Thymus (tissue), 11 donors: Measurements from ENCODE around the gene ITGA5. TPM values are rescaled to one million over a fixed set of nuclear protein-coding genes. Genes with fewer than 3 reads are reported as not detected.

Source experiments
- DNase-seq, 9 donors: peaks; one replicate each; pipeline ENCODE4 v3.0.0-alpha.2; 2013; ENCODE audit warnings: low spot score in 9 of 9, low read depth in 6 of 9, missing footprints in 1 of 9
- H3K27ac ChIP-seq, 2 donors: one replicate each; pipeline ENCODE4 v1.5.1; 2013; ENCODE audit warnings: control low read depth in 1 of 2, low read depth in 1 of 2, low read length in 1 of 2, mild to moderate bottlenecking in 1 of 2, moderate library complexity in 1 of 2
- H3K27me3 ChIP-seq, 2 donors: one replicate each; pipeline ENCODE4 v1.5.1; 2013; ENCODE audit warnings: low read length in 1 of 2; ENCODE audit not compliant: control insufficient read depth in 2 of 2, insufficient read depth in 1 of 2
- H3K36me3 ChIP-seq, 2 donors: one replicate each; pipeline ENCODE4 v1.5.1; 2013; ENCODE audit warnings: low read length in 1 of 2, mild to moderate bottlenecking in 1 of 2, moderate library complexity in 1 of 2; ENCODE audit not compliant: control insufficient read depth in 2 of 2, insufficient read depth in 2 of 2
- H3K4me1 ChIP-seq, 2 donors: one replicate each; pipeline ENCODE4 v1.5.1; 2013; ENCODE audit warnings: low read length in 2 of 2; ENCODE audit not compliant: control insufficient read depth in 2 of 2, insufficient read depth in 2 of 2
- H3K4me3 ChIP-seq, 2 donors: one replicate each; pipeline ENCODE4 v1.5.1; 2013; ENCODE audit warnings: low read length in 2 of 2, control low read depth in 1 of 2, mild to moderate bottlenecking in 1 of 2
- H3K9me3 ChIP-seq, 2 donors: one replicate each; pipeline ENCODE4 v1.5.1; 2013; ENCODE audit warnings: low read length in 1 of 2, mild to moderate bottlenecking in 1 of 2; ENCODE audit not compliant: control insufficient read depth in 2 of 2, insufficient read depth in 1 of 2
- WGBS: extraction: QIAGEN DNeasy Blood & Tissue Kit; methylation state at CpG from one replicate; pipeline ENCODE4 v1.1.7; 2013; 5-methylcytosine and 5-hydroxymethylcytosine counted together
- polyA plus RNA-seq: library from polyadenylated mRNA; stranded (reverse); fragments of 200-250 nt; gene quantifications from one replicate; pipeline ENCODE4 v1.2.3, GENCODE V29; 2013
- total RNA-seq: library from RNA; stranded (reverse); fragments of 120-200 nt; gene quantifications from one replicate; pipeline ENCODE4 v1.2.4, GENCODE V29; 2013
- donor health status: healthy.

ITGA5 gene
- total and polyA plus RNA-seq, 2 donors = 16.7 to 25.0 TPM

GRCh38 chr12:54364413-54364812 is 54.7 kb downstream of the ITGA5 start, which contains the start of gene GPR84:
Gene GPR84 (minus strand): TSS chr12:54364486. CDS start chr12:54363851, 635 bp downstream.
- no peak within 1 kb of the TSS for H3K4me3 ChIP-seq
- H3K36me3 ChIP-seq = no peaks in the 10 kb centered on the region
- H3K9me3 ChIP-seq = no peaks in the 10 kb centered on the region
- DNase-seq = peak in 1 of 9 donors; percentile 48
- peaks cover 0 to 6% of the 10 kb centered on the region in 2 donors for H3K27me3 ChIP-seq
- 7% methylated on average over 4 of the region's 4 CpGs for WGBS
- peak within 1 kb of the TSS in 1 of 2 donors; percentile 3 for H3K27ac ChIP-seq
- peaks cover 2 to 40% of the 10 kb centered on the region in 2 donors for H3K4me1 ChIP-seq

- Histone ChIP-seq H3K4me3 (no peak overlapping the region), H3K4me1 (peaks cover 2 to 35% of the 10 kb centered on the region in 2 donors), H3K36me3 (no peaks in the 10 kb centered on the region), H3K27me3 (no peaks in the 10 kb centered on the region), H3K27ac (no peak overlapping the region), H3K9me3 (no peaks in the 10 kb centered on the region)
- 93% methylated on average over 6 of the region's 6 CpGs for WGBS
- DNase-seq = no peak
These were observed 55.4 kb downstream of the ITGA5 start for GRCh38 chr12:54363618-54364017.

- peaks cover 2 to 35% of the 10 kb centered on the region in 2 donors for H3K4me1 ChIP-seq
- H3K27me3 ChIP-seq = no peaks in the 10 kb centered on the region
- H3K9me3 ChIP-seq = no peaks in the 10 kb centered on the region
- no peak for DNase-seq
- WGBS = 95% methylated on average over 8 of the region's 8 CpGs
- H3K27ac ChIP-seq = no peak overlapping the region
- H3K36me3 ChIP-seq = no peaks in the 10 kb centered on the region
- no peak overlapping the region for H3K4me3 ChIP-seq
These were observed 56.0 kb downstream of the ITGA5 start for GRCh38 chr12:54363047-54363446.

GRCh38 chr12:54360717-54361456 is 58.2 kb downstream of the ITGA5 start:
- no peaks in the 10 kb centered on the region for H3K27me3 ChIP-seq
- no peaks in the 10 kb centered on the region for H3K36me3 ChIP-seq
- 77% methylated on average over 16 of the region's 16 CpGs for WGBS
- H3K9me3 ChIP-seq = no peaks in the 10 kb centered on the region
- DNase-seq = peak in 3 of 9 donors; percentile 60 to 75 (median 67)
- H3K4me3 ChIP-seq = no peak overlapping the region
- no peak overlapping the region for H3K27ac ChIP-seq
- H3K4me1 ChIP-seq = peaks cover 5 to 50% of the 10 kb centered on the region in 2 donors

- peak overlapping the region; percentile 21 to 74 for H3K27ac ChIP-seq
- H3K9me3 ChIP-seq = no peaks in the 10 kb centered on the region
- 76% methylated on average over 9 of the region's 9 CpGs for WGBS
- peaks cover 5 to 50% of the 10 kb centered on the region in 2 donors for H3K4me1 ChIP-seq
- DNase-seq = no peak
- no peaks in the 10 kb centered on the region for H3K27me3 ChIP-seq
- H3K4me3 ChIP-seq = peak overlapping the region; percentile 72 to 85
- no peaks in the 10 kb centered on the region for H3K36me3 ChIP-seq
These were observed 59.2 kb downstream of the ITGA5 start for GRCh38 chr12:54359762-54360351.

- Histone ChIP-seq H3K27me3 (no peaks in the 10 kb centered on the region), H3K9me3 (no peaks in the 10 kb centered on the region), H3K27ac (peak overlapping the region; percentile 87 to 89), H3K36me3 (no peaks in the 10 kb centered on the region), H3K4me3 (peak overlapping the region; percentile 72 to 85), H3K4me1 (peaks cover 5 to 43% of the 10 kb centered on the region in 2 donors)
- 2% methylated on average over 40 of the region's 40 CpGs for WGBS
- peak; percentile 90 to 99 (median 97) for DNase-seq
These were observed 59.9 kb downstream of the ITGA5 start for GRCh38 chr12:54358945-54359761.

- H3K4me1 ChIP-seq = peaks cover 5 to 39% of the 10 kb centered on the region in 2 donors
- H3K27ac ChIP-seq = peak overlapping the region; percentile 87 to 89
- H3K27me3 ChIP-seq = no peaks in the 10 kb centered on the region
- no peaks in the 10 kb centered on the region for H3K9me3 ChIP-seq
- peak overlapping the region; percentile 72 to 85 for H3K4me3 ChIP-seq
- peak in 3 of 9 donors; percentile 49 to 69 (median 49) for DNase-seq
- H3K36me3 ChIP-seq = no peaks in the 10 kb centered on the region
- WGBS = 15% methylated on average over 15 of the region's 15 CpGs
These were observed 60.7 kb downstream of the ITGA5 start for GRCh38 chr12:54358191-54358944.

- no peak for DNase-seq
- Histone ChIP-seq H3K9me3 (no peaks in the 10 kb centered on the region), H3K27ac (peak overlapping the region in 1 of 2 donors; percentile 87), H3K36me3 (no peaks in the 10 kb centered on the region), H3K27me3 (no peaks in the 10 kb centered on the region), H3K4me3 (peak overlapping the region in 1 of 2 donors; percentile 85), H3K4me1 (peaks cover 9 to 44% of the 10 kb centered on the region in 2 donors)
- WGBS = 90% methylated on average over 2 of the region's 2 CpGs
These were observed 61.4 kb downstream of the ITGA5 start for GRCh38 chr12:54357506-54358190.
